Measurements from ENCODE around the gene SLC25A29. TPM values are rescaled to one million over a fixed set of nuclear protein-coding genes. Genes with fewer than 3 reads are reported as not detected.
"Not testable (repeated sequence)": the region's sequence is repeated elsewhere in the genome, so short reads cannot be mapped to it uniquely, and the experiment has no call there.

The SLC25A29 gene
- total and polyA plus RNA-seq, 2 of the 4 experiments (the other 2 are of a cell fraction): 6.5 to 37.7 TPM

GRCh38 chr14:100309028-100309737, 2.9 kb upstream of the SLC25A29 start (continued):
- TF ChIP-seq SMC3 (IDR thresholded peaks at IDR 0.05; ENCODE audit: low read depth, low read length): no peak
- no peak for TF ChIP-seq RFX5 (IDR thresholded peaks at IDR 0.05; ENCODE audit: low read depth, low read length)

DNA sequence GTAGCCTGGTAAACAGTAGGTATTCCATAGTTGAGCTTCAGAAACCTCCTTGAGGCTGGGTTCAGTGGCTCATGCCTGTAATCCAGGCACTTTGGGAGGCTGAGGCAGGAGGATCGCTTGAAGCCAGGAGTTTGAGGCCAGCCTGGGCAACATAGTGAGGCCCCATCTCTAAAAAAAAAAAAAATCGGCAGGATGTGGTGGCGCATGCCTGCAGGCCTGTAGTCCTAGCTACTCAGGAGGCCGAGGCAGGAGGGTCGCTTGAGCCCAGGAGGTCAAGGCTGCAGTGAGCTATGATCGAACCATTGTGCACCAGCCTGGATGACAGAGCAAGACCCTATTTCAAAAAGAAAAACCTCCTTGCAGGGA, 2.2 kb upstream of the SLC25A29 start:
- dilution Hi-C loops (cut with HindIII; ENCODE audit: low sequenced_read_pairs, unreplicated experiment); H4K5ac ChIP-seq (ENCODE audit: low read depth, low read length); H2BK20ac ChIP-seq (ENCODE audit: low read depth, low read length); H3K9ac ChIP-seq (ENCODE audit: low read depth, low read length); H3K4me2 ChIP-seq (ENCODE audit: low read depth, low read length); H2BK120ac ChIP-seq (ENCODE audit: low read depth, low read length); in situ Hi-C loops (cut with MboI; ENCODE audit: low sequenced_read_pairs); H2AFZ ChIP-seq (replicated peaks; ENCODE audit: low read length, poor library complexity); H3K27me3 ChIP-seq (ENCODE audit: control insufficient read depth, insufficient read depth, low read length); H4K91ac ChIP-seq (ENCODE audit: insufficient read depth, low read depth, low read length); H3K4me3 ChIP-seq (ENCODE audit: insufficient read depth, low read depth, low read length); DNase-seq; ATAC-seq (ENCODE audit: low read depth); H3K9me3 ChIP-seq (ENCODE audit: control insufficient read depth, insufficient read depth, low read length); H4K8ac ChIP-seq (ENCODE audit: low read depth in 2 of 2, low read length in 2 of 2); H2AK9ac ChIP-seq (replicated peaks; ENCODE audit: low read depth, low read length, poor library complexity); H3K27ac ChIP-seq (ENCODE audit: insufficient read depth, low read length); H3K36me3 ChIP-seq (ENCODE audit: control insufficient read depth, insufficient read depth, low read length); H3K4ac ChIP-seq (ENCODE audit: low read depth, low read length); H3K18ac ChIP-seq (ENCODE audit: low read depth, low read length); H3K56ac ChIP-seq (ENCODE audit: extremely low read depth, insufficient read depth, low read length); POLR2A ChIA-PET (ENCODE audit: unreplicated experiment); BruUV-seq (replicated peaks); H2BK5ac ChIP-seq (ENCODE audit: low read depth, low read length, poor library complexity, severe bottlenecking); CTCF ChIA-PET; H3K14ac ChIP-seq (replicated peaks; ENCODE audit: low read depth, low read length); H2BK15ac ChIP-seq (ENCODE audit: low read depth, low read length); H3K9me1 ChIP-seq (ENCODE audit: insufficient read depth, low read length): not testable (repeated sequence)
- 100% methylated on average over 1 of the region's 6 CpGs; no CpG with 5 or more reads in 1 of the 2 experiments for WGBS, 2 experiments (ENCODE audit: extremely low coverage in 2 of 2, insufficient read length in 1 of 2)
- H4K20me1 ChIP-seq (ENCODE audit: insufficient read depth, low read length): peaks cover 19% of the 10 kb centered on the region
- peak overlapping the region; percentile 22; the same call in 1 of the 2 replicates for H3K23ac ChIP-seq (ENCODE audit: low read depth, low read length)
- H2AK5ac ChIP-seq (ENCODE audit: low read depth, low read length): peak overlapping the region; percentile 21; the same call in 1 of the 2 replicates
- H3K79me1 ChIP-seq (ENCODE audit: low read depth in 1 of 2, low read length in 2 of 2): peaks cover 12 to 45% of the 10 kb centered on the region in 2 experiments
- intact Hi-C loops (cut with micrococcal nuclease): loop anchor here (5.0 kb wide), 2 partner anchors 34 to 54 kb away; no protein-coding TSS in a partner anchor
- H3K4me1 ChIP-seq (ENCODE audit: control insufficient read depth, insufficient read depth, low read length): peaks cover 17% of the 10 kb centered on the region; the same call in 1 of the 2 replicates

All from IMR-90 (cell line).